ENCODE data around the gene KAZN.

The KAZN gene

DNA sequence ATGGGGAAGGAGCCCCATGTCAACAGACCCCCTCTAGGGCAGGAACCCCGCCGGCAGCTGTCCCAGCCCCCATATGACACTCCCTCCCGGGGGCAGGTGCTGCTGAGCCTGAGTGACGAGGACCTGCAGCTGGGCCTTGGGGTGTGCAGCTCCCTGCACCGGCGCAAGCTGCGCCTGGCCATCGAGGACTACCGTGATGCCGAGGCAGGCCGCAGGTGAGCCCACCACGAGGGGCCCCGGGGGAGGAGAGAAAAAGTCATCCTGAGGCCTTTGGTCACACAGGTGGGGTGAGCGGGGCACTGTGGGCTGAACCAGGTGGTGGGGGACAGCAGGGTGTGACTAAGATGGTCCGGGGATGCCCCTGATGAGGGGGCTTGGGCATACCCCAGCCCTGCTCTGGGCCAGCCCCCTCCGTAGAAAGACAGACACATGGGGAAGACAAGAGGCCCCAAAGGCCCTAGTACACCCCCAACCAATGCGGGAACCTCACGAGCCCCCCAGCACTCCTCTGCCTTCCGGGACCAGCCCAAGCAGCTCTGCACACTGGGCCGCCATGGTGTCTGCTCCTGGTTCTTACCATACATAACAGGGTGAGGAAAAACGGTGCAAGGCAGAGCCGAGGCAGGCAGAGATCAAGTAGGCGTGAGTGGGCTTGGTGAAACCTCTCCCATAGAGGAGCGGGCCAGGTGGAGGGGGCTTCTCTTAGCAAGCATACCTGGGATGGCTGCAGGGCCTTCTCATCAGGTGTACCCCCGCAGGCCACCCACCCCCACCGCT is 496.4 kb downstream of the KAZN start:
- DNase-seq (ENCODE audit: low spot score in 2 of 2), result no peak
- H3K9me3 Mint-ChIP-seq, result no peaks in the 10 kb centered on the region

DNA sequence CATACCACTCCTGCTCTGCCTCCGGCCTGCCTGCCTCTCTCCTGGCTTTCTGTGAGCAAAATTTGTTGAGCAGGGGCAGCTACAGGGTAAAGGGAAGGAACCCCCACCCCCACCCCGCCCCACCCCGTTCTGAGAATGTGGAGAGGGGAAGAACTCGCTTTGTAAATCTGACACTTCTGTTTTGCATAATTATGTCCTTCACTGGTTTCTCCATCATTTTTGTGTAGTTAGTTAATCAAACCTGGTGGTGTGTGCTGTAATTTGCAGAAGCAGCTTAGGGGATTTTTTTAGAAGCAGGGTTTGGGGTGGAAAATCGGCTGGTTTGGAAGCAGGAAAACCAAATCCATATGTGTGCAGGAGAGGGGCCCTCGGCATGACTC is 497.0 kb downstream of the KAZN start:
- peak overlapping the region; percentile 76 for H3K27ac Mint-ChIP-seq
- ATAC-seq (ENCODE audit: low read depth), result peak; percentile 85
- peaks cover 12% of the 10 kb centered on the region for H3K27me3 Mint-ChIP-seq
- H3K9me3 Mint-ChIP-seq, result no peaks in the 10 kb centered on the region
- H3K4me1 Mint-ChIP-seq, result peaks cover 23% of the 10 kb centered on the region
- H3K4me3 Mint-ChIP-seq, result peak overlapping the region; percentile 74
- H3K36me3 Mint-ChIP-seq, result no peaks in the 10 kb centered on the region
- no peak for DNase-seq (ENCODE audit: low spot score in 2 of 2)

More for the DNA sequence above, 496.4 kb downstream of the KAZN start:
- H3K36me3 Mint-ChIP-seq, result no peaks in the 10 kb centered on the region
- H3K27me3 Mint-ChIP-seq, result peaks cover 9% of the 10 kb centered on the region
- H3K27ac Mint-ChIP-seq, result peak overlapping the region; percentile 76
- peaks cover 23% of the 10 kb centered on the region for H3K4me1 Mint-ChIP-seq
- ATAC-seq (ENCODE audit: low read depth), result peak; percentile 14
- H3K4me3 Mint-ChIP-seq, result peak overlapping the region; percentile 74

DNA sequence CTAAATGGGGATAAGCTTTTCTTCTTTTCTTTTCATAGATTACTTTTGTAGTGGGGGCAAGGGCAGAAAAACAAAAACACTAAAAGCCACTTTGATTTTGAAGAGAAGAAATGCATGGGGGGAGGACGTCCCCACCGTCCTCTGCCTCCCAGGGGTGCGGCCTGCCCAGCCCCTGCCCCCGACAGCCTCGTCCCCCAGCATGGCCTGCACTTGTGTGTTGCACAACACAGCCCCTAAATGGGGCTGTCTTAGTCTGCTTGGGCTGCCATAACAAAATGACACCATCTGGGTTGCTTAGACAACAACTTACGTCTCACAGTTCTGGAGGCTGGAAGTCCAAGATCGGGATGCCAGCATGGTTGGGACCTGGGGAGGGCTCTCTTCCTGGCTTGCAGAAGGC is 497.8 kb downstream of the KAZN start:
- no peaks in the 10 kb centered on the region for H3K9me3 Mint-ChIP-seq
- peaks cover 18% of the 10 kb centered on the region for H3K27me3 Mint-ChIP-seq
- no peak overlapping the region for H3K4me3 Mint-ChIP-seq
- no peaks in the 10 kb centered on the region for H3K36me3 Mint-ChIP-seq
- peaks cover 21% of the 10 kb centered on the region for H3K4me1 Mint-ChIP-seq
- no peak overlapping the region for H3K27ac Mint-ChIP-seq
- ATAC-seq (ENCODE audit: low read depth), result no peak
- DNase-seq (ENCODE audit: low spot score in 2 of 2), result no peak

DNA sequence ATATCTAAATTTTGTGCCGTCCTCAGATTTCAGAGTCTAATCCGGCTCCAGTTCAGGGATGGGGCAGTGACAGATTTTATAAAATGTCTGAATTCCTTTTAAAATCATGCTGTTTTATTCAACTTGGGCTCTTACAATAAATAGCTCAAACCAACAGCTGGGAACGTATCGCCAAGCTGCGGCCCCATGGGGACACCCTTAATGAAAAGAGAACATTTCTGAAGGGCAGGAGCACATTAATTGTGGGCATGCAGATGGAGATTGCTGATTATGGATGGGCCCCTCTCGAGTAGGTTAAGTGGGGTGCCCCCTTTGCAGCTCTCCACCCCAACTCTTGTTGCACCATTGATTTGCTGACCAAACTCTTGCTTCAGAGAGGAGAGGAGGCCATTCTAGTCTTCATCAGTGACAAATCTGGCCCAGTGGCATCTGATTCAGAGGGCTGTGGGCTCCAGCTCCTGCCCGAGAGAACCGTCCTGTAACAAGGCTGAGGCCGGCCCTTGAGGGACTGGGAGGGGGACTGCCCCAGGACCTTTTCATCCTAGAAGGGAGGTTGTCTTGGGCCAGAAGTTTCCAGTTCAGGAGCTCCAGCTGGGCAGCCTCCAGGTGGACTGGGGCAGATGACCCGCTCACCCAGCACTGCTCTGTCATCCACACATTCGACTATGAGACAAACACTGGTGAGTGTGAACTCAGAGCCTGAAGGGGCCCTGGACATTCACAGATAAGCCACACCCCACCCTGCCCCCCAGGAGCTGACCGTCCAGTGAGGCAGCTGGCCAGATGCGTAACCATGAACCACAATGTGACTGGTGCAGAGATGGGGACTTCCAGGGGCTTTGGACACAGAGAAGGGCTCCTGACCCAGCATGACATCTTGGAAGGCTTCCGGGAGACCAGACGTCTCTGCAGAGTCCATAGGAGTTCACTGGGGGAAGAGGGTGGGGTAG is 500.0 kb downstream of the KAZN start:
- no peak for DNase-seq (ENCODE audit: low spot score in 2 of 2)
- Mint-ChIP-seq H3K27me3 (peaks cover 24% of the 10 kb centered on the region), H3K36me3 (no peaks in the 10 kb centered on the region), H3K4me1 (peaks cover 22% of the 10 kb centered on the region), H3K27ac (no peak overlapping the region), H3K4me3 (no peak overlapping the region), H3K9me3 (no peaks in the 10 kb centered on the region)
- no peak for ATAC-seq (ENCODE audit: low read depth)

DNA sequence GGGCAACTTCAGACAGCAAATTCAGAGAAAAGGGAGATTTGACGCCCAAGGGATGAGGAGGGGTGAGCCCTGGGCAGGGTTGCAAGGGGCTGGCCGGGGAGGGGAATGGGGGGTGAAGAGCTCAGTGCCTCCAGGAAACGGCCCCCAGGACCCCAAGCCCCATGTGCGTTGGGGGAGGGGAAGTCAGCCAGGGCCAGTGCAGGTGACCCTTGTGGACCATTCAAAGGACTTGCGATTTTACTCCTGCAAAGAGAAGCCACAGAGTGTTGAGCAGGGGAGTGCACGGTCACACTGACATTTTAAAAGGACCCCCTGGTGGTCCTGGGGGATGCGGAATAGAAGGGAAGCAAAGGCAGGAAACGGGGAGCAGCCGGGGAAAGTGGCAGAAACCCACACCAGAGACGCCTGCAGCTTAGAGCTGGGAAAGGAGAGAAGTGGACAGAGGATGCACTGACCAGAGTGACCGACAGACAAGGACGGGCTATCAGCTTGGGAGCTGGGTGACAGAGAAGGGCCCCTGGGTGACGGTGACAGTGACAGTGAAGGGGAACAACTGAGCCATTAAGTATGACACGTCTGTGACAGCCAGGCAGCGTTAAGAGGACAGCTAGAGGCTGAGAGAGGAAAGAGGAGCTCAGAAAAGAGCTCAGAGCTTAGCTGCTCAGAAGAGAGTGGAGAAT is 501.1 kb downstream of the KAZN start:
- DNase-seq (ENCODE audit: low spot score in 2 of 2) (no peak), ATAC-seq (ENCODE audit: low read depth) (no peak)
- Mint-ChIP-seq H3K9me3 (peaks cover 3% of the 10 kb centered on the region), H3K4me1 (peaks cover 22% of the 10 kb centered on the region), H3K27me3 (peaks cover 24% of the 10 kb centered on the region), H3K4me3 (no peak overlapping the region), H3K36me3 (no peaks in the 10 kb centered on the region), H3K27ac (no peak overlapping the region)

DNA sequence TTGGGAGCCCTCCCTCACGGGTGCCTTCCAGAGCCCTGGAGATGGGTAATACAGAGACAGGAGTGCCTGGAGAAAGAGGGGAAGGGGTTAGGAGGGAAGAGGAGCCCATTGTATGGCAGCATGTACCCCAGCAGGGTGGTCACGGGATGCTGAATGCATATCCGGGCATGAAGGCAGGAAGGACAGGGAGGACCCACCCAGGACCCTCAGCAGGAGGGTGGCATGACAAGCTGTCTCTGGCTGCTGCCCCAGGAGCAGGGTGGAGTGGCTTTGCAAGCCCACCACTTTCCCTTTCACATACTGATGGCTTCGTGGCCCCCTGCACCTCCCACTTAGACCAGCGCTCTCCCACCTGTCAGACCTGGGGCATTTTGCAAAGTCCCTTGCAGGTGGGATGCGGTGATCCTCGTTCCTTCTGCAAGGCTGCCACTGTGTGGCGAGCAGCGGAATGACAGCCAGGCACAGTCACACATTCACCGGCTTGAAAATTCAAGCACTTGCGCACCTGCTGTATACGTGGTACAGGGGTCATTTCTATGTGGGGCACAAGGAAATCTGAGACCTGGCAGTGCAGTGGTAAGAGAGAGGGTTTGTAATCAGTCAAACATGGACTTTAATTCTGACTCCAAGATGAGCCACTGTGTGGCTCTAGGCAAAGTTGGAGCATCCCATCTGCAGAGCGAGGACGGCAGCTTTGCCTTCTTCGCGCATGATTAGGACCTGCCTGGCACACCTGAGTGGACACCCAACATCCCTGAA is 501.8 kb downstream of the KAZN start:
- peak; percentile 69 for ATAC-seq (ENCODE audit: low read depth)
- H3K27me3 Mint-ChIP-seq, result peaks cover 24% of the 10 kb centered on the region
- no peaks in the 10 kb centered on the region for H3K36me3 Mint-ChIP-seq
- H3K4me3 Mint-ChIP-seq, result no peak overlapping the region
- no peak overlapping the region for H3K27ac Mint-ChIP-seq
- peaks cover 3% of the 10 kb centered on the region for H3K9me3 Mint-ChIP-seq
- peaks cover 22% of the 10 kb centered on the region for H3K4me1 Mint-ChIP-seq
- peak; percentile 40 to 53 for DNase-seq (ENCODE audit: low spot score in 2 of 2)

DNA sequence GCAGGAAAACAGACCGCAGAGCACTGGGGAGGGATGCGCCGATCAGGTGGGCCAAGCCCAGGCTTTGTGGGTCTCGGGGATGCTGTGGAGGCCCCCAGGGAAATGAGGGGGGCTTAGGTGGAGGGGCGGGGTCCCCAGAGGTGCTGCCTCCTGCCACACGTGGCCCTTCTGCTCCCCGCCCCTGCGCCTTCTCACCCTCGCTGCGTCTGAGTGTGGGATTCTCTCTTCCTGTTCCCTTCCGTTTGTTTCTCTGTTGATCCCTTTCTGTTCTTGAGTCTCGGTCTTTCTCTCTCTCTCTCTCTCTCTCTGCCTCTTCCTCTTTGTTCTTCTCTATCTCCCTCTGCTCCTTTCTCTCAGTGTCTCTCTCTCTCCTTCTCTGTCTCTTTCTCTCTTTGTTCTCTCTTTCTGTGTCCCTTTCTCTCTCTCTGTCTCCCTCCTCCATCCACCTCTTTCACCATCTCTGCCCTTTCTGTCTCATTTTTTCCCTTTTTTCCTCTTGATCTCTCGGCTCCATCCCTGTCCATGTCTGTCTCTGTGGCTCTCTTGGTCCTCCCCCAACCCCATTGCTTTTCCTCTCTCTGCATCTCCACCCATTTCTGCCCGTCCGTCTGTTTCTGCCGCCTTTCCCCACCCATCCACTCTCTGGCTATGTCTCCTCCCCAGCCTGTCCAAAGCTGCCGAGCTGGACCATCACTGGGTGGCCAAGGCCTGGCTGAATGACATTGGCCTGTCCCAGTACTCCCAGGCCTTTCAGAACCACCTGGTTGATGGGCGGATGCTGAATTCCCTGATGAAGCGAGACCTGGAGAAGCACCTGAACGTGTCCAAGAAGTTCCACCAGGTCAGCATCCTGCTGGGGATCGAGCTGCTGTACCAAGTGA is 502.6 kb downstream of the KAZN start:
- Mint-ChIP-seq H3K4me3 (peak overlapping the region; percentile 10), H3K4me1 (peaks cover 19% of the 10 kb centered on the region), H3K27ac (peak overlapping the region; percentile 6), H3K36me3 (no peaks in the 10 kb centered on the region), H3K27me3 (peaks cover 24% of the 10 kb centered on the region), H3K9me3 (peaks cover 3% of the 10 kb centered on the region)
- DNase-seq (ENCODE audit: low spot score in 2 of 2) (no peak), ATAC-seq (ENCODE audit: low read depth) (no peak)

DNA sequence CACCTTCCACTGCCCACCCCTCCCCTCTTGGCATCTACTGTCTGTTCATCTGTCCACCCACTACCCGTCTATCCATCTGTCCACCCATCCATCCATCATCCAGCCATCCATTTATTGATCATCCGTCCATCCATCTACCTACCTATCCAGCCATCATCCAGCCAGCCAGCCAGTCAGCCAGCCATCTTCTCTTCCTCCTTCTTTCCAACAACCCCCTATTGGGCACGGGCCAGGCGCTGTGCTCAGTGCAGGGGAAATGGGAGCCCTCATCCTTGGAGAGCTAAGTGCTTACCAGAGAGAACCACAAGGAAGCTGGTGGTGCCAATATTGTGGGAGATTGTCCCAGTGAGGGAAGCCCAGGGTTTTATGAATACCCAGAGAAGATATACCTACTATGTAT is 503.3 kb downstream of the KAZN start:
- no peak overlapping the region for H3K4me3 Mint-ChIP-seq
- H3K9me3 Mint-ChIP-seq, result peaks cover 3% of the 10 kb centered on the region
- peaks cover 24% of the 10 kb centered on the region for H3K27me3 Mint-ChIP-seq
- DNase-seq (ENCODE audit: low spot score in 2 of 2) (no peak), ATAC-seq (ENCODE audit: low read depth) (no peak)
- H3K36me3 Mint-ChIP-seq, result no peaks in the 10 kb centered on the region
- no peak overlapping the region for H3K27ac Mint-ChIP-seq
- H3K4me1 Mint-ChIP-seq, result peaks cover 19% of the 10 kb centered on the region

DNA sequence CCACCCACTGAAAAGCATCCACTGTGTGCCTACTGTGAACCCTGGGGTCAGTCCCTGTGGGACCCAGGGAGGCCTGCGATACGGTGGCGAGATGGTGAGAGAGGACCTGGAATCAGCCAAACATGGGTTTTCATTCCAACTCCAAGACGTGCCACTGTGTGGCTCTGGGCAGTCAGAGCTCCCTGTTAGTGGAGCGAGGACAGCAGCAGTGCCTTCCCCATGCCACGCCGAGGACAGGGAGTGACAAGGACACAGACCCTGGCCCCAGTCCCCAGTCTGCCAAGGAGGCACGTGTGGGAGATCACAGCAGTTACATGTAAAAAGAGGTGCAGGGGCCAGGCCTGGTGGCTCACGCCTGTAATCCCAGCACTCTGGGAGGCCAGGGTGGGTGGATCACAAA is 504.2 kb downstream of the KAZN start:
- Mint-ChIP-seq H3K36me3 (no peaks in the 10 kb centered on the region), H3K9me3 (peaks cover 3% of the 10 kb centered on the region), H3K4me1 (peaks cover 19% of the 10 kb centered on the region), H3K27ac (no peak overlapping the region), H3K4me3 (no peak overlapping the region), H3K27me3 (peaks cover 24% of the 10 kb centered on the region)
- DNase-seq (ENCODE audit: low spot score in 2 of 2) (no peak), ATAC-seq (ENCODE audit: low read depth) (no peak)

DNA sequence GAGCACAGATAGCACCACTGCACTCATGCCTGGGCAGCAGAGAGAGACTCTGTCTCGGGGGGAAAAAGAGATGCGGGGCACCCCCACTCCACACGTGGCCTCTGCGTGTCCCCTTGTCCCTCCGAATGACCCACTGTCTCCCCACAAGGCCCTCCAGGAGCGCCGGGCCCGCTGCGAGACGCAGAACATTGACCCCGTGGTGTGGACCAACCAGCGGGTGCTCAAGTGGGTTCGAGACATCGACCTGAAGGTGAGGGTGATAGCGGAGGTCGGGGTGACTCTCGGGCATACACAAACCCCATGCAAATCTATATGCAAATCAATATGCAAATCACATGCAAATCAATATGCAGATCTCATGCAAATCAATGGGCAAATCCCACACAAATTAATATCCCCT is 504.7 kb downstream of the KAZN start:
- Mint-ChIP-seq H3K9me3 (peaks cover 3% of the 10 kb centered on the region), H3K4me3 (no peak overlapping the region), H3K27me3 (peaks cover 24% of the 10 kb centered on the region), H3K36me3 (no peaks in the 10 kb centered on the region), H3K27ac (no peak overlapping the region), H3K4me1 (peaks cover 19% of the 10 kb centered on the region)
- ATAC-seq (ENCODE audit: low read depth) (no peak), DNase-seq (ENCODE audit: low spot score in 2 of 2) (no peak)

DNA sequence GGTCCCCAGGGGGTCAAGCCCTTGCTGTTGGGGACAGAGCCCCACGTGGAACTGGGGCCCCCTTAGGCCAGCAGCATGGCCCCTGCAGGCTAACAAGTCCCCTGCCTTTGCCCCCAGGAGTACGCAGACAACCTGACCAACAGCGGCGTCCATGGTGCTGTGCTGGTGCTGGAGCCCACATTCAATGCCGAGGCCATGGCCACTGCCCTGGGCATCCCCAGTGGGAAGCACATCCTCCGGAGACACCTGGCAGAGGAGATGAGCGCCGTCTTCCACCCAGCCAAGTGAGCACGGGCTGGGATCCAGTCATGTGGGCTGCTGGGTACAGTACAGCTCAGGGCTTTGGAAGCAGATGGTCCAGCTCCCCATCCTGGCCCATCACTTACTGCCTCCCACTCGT is 505.4 kb downstream of the KAZN start:
- H3K36me3 Mint-ChIP-seq, result no peaks in the 10 kb centered on the region
- DNase-seq (ENCODE audit: low spot score in 2 of 2), result no peak
- H3K27me3 Mint-ChIP-seq, result peaks cover 23% of the 10 kb centered on the region
- H3K27ac Mint-ChIP-seq, result no peak overlapping the region
- no peak for ATAC-seq (ENCODE audit: low read depth)
- no peak overlapping the region for H3K4me3 Mint-ChIP-seq
- peaks cover 18% of the 10 kb centered on the region for H3K4me1 Mint-ChIP-seq
- H3K9me3 Mint-ChIP-seq, result peaks cover 3% of the 10 kb centered on the region

DNA sequence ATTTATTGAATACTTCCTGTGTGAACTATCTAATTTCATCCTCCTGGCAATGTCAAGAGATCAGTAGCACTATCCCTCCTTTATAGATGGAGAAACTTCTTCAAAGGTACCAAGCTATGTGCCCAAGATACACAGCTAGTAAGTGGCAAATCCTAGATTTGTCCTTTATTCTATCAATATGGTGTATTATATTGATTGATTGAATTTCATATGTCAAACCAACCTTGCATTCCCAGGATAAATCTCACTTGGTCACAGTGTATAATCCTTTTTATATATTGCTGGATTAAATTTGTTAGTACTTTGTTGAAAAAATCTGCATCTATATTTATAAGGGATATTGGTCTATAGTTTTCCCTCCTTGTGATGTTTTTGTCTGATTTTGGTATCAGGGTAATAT is 506.3 kb downstream of the KAZN start:
- H3K27ac Mint-ChIP-seq, result no peak overlapping the region
- no peak overlapping the region for H3K4me3 Mint-ChIP-seq
- peaks cover 3% of the 10 kb centered on the region for H3K9me3 Mint-ChIP-seq
- H3K36me3 Mint-ChIP-seq, result no peaks in the 10 kb centered on the region
- DNase-seq (ENCODE audit: low spot score in 2 of 2) (no peak), ATAC-seq (ENCODE audit: low read depth) (no peak)
- H3K27me3 Mint-ChIP-seq, result peaks cover 16% of the 10 kb centered on the region
- H3K4me1 Mint-ChIP-seq, result peaks cover 12% of the 10 kb centered on the region

DNA sequence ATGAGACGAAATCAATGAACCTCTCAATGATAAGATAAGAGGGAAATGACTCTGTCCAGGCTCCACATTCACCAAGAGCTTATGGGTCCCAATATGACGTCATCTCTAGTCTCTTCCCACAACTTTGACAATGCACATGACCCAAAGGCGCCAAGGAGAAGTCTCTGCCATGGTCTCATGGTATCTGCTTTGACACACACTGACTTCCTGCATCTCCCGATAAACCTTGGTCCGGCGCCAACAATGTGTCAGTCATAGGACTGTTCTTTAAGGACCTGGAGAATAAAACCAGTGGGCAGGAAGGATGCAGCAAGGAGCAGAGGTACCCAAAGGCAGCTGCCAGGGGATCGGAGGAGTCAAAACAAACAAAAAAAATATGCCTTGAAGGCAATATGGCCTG is 508.1 kb downstream of the KAZN start:
- Mint-ChIP-seq H3K4me3 (no peak overlapping the region), H3K36me3 (no peaks in the 10 kb centered on the region), H3K27me3 (peaks cover 4% of the 10 kb centered on the region), H3K4me1 (no peaks in the 10 kb centered on the region), H3K9me3 (peaks cover 3% of the 10 kb centered on the region), H3K27ac (no peak overlapping the region)
- ATAC-seq (ENCODE audit: low read depth), result no peak
- DNase-seq (ENCODE audit: low spot score in 2 of 2), result no peak

Measured in memory B cell (primary cell).